ENCODE results near the gene CHAC2.

The CHAC2 gene

DNA sequence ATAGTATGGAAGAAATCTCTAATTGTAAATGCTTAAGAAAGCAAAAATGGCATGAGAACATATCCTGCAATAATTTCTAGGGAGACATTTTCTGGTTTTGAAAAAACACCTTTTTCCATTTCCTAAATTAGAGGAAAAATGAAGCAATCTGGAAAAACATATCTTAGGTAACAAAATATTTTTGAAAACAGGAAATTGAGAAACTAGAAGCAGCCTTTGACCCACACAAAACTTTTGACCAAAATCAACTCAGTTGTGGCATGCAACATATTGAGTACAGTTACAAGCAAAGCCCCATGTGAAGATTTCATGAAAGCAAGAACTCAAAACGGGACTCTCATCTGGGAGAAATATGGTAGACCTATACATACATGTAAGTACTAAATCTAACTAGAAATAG lies 28.6 kb upstream of the CHAC2 start:
- H3K4me3 ChIP-seq (ENCODE audit: control insufficient read depth, low read depth, low read length) = no peak overlapping the region
- TF ChIP-seq CTCF (IDR thresholded peaks at IDR 0.05; ENCODE audit: control insufficient read depth, insufficient read depth, low read depth, low read length, missing control alignments) = no peak
- no peak for DNase-seq (ENCODE audit: low read depth)

DNA sequence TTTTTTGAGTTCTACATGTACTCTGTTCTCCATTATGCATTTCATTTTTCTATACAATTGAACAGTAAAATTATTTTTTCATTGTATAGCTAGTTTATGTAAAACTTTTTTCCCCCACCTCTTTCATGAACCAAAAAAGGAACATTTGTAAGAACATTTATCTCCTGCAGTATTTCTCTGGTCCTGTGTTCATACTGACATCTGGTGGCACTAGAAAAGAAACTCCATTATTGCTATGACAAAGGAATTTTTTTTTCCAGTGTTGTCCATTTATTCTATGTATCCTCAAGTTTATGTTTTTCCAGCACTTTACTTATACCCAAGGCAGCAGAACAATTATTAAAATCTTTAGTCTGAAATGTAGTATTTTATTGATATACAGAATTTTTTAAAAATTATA lies 27.4 kb upstream of the CHAC2 start:
- TF ChIP-seq CTCF (IDR thresholded peaks at IDR 0.05; ENCODE audit: control insufficient read depth, insufficient read depth, low read depth, low read length, missing control alignments) = peak; percentile 33
- no peak overlapping the region for H3K4me3 ChIP-seq (ENCODE audit: control insufficient read depth, low read depth, low read length)
- no peak for DNase-seq (ENCODE audit: low read depth)

- TF ChIP-seq CTCF (IDR thresholded peaks at IDR 0.05; ENCODE audit: control insufficient read depth, insufficient read depth, low read depth, low read length, missing control alignments) = no peak
- DNase-seq (ENCODE audit: low read depth) = no peak
- no peak overlapping the region for H3K4me3 ChIP-seq (ENCODE audit: control insufficient read depth, low read depth, low read length)
Observed at GRCh38 chr2:53744395-53745065, 23.1 kb upstream of the CHAC2 start.

GRCh38 chr2:53750041-53750768 lies 17.4 kb upstream of the CHAC2 start:
- no peak for TF ChIP-seq CTCF (IDR thresholded peaks at IDR 0.05; ENCODE audit: control insufficient read depth, insufficient read depth, low read depth, low read length, missing control alignments)

DNA sequence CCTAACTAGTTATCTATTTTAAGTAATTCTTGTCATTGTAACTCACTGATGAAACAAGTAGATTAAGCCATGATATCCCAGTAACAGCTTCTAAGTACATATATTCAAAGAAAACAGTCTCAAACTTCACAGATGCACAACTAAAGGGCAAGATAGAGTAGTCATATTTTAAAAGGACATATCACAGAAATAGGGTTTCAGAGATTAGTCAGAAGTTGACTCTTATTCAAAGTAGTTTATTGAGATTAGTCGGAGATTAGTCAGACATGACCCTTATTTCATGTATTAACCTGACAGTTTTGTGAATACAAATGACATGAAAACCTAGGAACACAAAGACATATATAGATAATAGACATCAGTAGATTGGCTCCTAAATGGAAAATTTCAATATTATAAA lies 15.9 kb upstream of the CHAC2 start:
- H3K4me3 ChIP-seq (ENCODE audit: control insufficient read depth, low read depth, low read length) = no peak overlapping the region
- TF ChIP-seq CTCF (IDR thresholded peaks at IDR 0.05; ENCODE audit: control insufficient read depth, insufficient read depth, low read depth, low read length, missing control alignments) = no peak
- DNase-seq (ENCODE audit: low read depth) = no peak

More at GRCh38 chr2:53750041-53750768, 17.4 kb upstream of the CHAC2 start:
- no peak for DNase-seq (ENCODE audit: low read depth)
- no peak overlapping the region for H3K4me3 ChIP-seq (ENCODE audit: control insufficient read depth, low read depth, low read length)

- TF ChIP-seq CTCF (IDR thresholded peaks at IDR 0.05; ENCODE audit: control insufficient read depth, insufficient read depth, low read depth, low read length, missing control alignments) = no peak
- DNase-seq (ENCODE audit: low read depth) = no peak
- H3K4me3 ChIP-seq (ENCODE audit: control insufficient read depth, low read depth, low read length) = no peak overlapping the region
Observed at GRCh38 chr2:53752385-53752784, 15.2 kb upstream of the CHAC2 start.
